Nephron (organoid): ENCODE measurements around the gene HPN.

Experiments used
- H3K27ac Mint-ChIP-seq, 3 experiments: 2 replicates each; pipeline ENCODE4 v1.8.0; 2020; ENCODE audit warnings: mixed read lengths in 3 of 3, mild to moderate bottlenecking in 2 of 3, moderate library complexity in 1 of 3
- H3K27me3 Mint-ChIP-seq: 2 replicates; pipeline ENCODE4 v1.8.0; 2021; ENCODE audit warnings: low read depth, mild to moderate bottlenecking, moderate library complexity, mixed read lengths
- H3K36me3 Mint-ChIP-seq: 2 replicates; pipeline ENCODE4 v1.8.0; 2020; ENCODE audit warnings: low read depth, mixed read lengths
- H3K4me1 Mint-ChIP-seq: 2 replicates; pipeline ENCODE4 v1.8.0; 2020; ENCODE audit warnings: mixed read lengths
- H3K4me3 Mint-ChIP-seq, 3 experiments: 2 replicates each; pipeline ENCODE4 v1.8.0; 2020; ENCODE audit warnings: mild to moderate bottlenecking in 3 of 3, mixed read lengths in 3 of 3, moderate library complexity in 2 of 3
- H3K9me3 Mint-ChIP-seq: 2 replicates; pipeline ENCODE4 v1.8.0; 2020; ENCODE audit warnings: mixed read lengths
- CTCF ChIP-seq, 3 experiments: fragments of 200-600 bp; sonication (generic); IDR thresholded peaks; one replicate each; pipeline ENCODE4 v1.5.0; 2021; ENCODE audit warnings: antibody characterized with exemption in 3 of 3; ENCODE audit not compliant: unreplicated experiment in 3 of 3

The HPN gene

GRCh38 chr19:35018379-35018778, 23.1 kb upstream of the HPN start:
- no peak overlapping the region for H3K27ac Mint-ChIP-seq
- no peak overlapping the region for H3K4me3 Mint-ChIP-seq
- H3K9me3 Mint-ChIP-seq, result no peaks in the 10 kb centered on the region
- H3K27me3 Mint-ChIP-seq, result peaks cover 3% of the 10 kb centered on the region
- H3K4me1 Mint-ChIP-seq, result no peaks in the 10 kb centered on the region
- no peak for TF ChIP-seq CTCF (IDR thresholded peaks at IDR 0.05; ENCODE audit: unreplicated experiment in 3 of 3)
- H3K36me3 Mint-ChIP-seq, result peaks cover 68% of the 10 kb centered on the region

DNA sequence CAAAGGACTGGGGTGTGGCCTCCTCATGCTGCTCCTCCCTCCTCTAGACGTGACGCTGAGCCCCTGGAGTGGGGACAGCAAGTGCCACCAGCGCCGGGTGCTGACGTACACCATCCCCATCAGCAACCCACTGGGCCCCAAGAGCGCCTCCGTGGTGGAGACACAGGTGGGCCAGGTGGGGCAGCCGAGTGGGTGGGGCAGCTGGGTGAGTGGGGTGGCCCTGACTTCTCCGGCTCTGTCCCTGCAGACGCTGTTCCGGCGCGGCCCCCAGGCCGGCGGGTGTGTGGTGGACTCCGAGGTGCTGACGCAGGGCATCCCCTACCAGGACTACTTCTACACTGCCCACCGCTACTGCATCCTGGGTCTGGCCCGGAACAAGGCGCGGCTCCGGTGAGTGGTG, 22.4 kb upstream of the HPN start:
- TF ChIP-seq CTCF (IDR thresholded peaks at IDR 0.05; ENCODE audit: unreplicated experiment in 3 of 3), result no peak
- Mint-ChIP-seq H3K36me3 (peaks cover 67% of the 10 kb centered on the region), H3K27me3 (no peaks in the 10 kb centered on the region), H3K27ac (no peak overlapping the region), H3K9me3 (no peaks in the 10 kb centered on the region), H3K4me3 (no peak overlapping the region), H3K4me1 (no peaks in the 10 kb centered on the region)

GRCh38 chr19:35021016-35021415, 20.5 kb upstream of the HPN start:
- H3K27me3 Mint-ChIP-seq, result no peaks in the 10 kb centered on the region
- H3K4me3 Mint-ChIP-seq, result no peak overlapping the region
- no peak for TF ChIP-seq CTCF (IDR thresholded peaks at IDR 0.05; ENCODE audit: unreplicated experiment in 3 of 3)
- H3K9me3 Mint-ChIP-seq, result no peaks in the 10 kb centered on the region
- peaks cover 62% of the 10 kb centered on the region for H3K36me3 Mint-ChIP-seq
- no peak overlapping the region for H3K27ac Mint-ChIP-seq
- no peaks in the 10 kb centered on the region for H3K4me1 Mint-ChIP-seq

DNA sequence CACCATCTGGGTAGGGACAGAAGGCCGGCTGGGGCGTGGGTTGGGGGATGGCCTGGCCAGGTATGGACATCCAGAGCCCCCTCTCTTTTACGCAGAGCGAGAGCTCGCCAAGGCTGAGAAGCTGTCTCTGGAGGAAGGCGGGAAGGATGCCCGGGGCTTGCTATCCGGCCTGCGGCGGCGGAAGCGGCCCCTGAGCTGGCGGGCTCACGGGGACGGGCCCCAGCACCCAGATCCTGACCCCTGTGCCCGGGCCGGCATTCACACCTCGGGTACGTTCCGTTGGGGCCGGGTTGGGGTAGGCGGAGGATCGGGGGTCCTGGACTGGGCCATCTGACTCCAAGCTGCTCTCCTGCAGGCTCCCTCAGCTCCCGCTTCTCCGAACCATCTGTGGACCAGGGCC, 19.9 kb upstream of the HPN start:
- Mint-ChIP-seq H3K27ac (no peak overlapping the region), H3K9me3 (no peaks in the 10 kb centered on the region), H3K27me3 (no peaks in the 10 kb centered on the region), H3K36me3 (peaks cover 62% of the 10 kb centered on the region), H3K4me1 (no peaks in the 10 kb centered on the region), H3K4me3 (no peak overlapping the region)
- no peak for TF ChIP-seq CTCF (IDR thresholded peaks at IDR 0.05; ENCODE audit: unreplicated experiment in 3 of 3)

DNA sequence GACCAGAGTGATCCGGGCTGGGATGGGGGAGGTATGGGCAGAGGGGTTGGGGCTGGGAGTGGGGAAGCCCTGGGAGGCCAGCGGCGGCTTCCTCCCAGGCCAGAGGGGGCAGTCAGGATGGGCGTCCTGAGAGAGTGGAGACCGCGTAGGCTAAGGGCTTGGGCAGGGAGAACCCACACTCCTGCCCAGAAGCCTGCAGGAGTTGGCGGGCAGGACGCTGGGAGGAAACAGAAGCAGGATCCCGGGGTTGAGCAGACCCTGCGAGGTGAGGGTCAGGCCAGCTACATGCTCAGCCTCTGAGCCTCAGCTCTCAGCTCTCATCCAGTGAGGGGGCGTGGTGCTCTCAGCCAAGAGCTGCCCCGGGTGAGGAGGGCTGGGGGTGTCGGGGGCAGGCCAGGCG, 19.1 kb upstream of the HPN start:
- Mint-ChIP-seq H3K4me3 (no peak overlapping the region), H3K4me1 (no peaks in the 10 kb centered on the region), H3K27ac (no peak overlapping the region), H3K36me3 (peaks cover 64% of the 10 kb centered on the region), H3K9me3 (no peaks in the 10 kb centered on the region), H3K27me3 (peaks cover 5% of the 10 kb centered on the region)
- TF ChIP-seq CTCF (IDR thresholded peaks at IDR 0.05; ENCODE audit: unreplicated experiment in 3 of 3), result no peak

DNA sequence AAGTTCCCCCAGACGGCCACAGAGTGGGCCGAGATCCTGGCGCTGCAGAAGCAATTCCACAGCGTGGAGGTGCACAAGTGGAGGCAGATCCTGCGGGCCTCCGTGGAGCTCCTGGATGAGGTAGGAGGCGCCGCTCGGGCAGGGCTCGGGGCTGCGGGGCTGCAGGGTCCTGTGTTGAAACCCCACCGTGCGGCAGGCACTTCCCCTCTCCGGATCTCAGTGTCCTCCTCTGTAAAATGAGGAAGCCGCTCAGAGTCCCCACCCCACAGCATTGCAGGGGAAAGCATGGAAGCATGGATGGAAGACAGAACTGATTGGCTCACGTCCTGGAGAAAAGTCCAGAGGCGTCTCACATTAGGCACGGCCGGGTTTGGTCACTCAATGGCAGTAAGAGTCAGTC, 18.1 kb upstream of the HPN start:
- peaks cover 64% of the 10 kb centered on the region for H3K36me3 Mint-ChIP-seq
- peaks cover 11% of the 10 kb centered on the region for H3K27me3 Mint-ChIP-seq
- no peak for TF ChIP-seq CTCF (IDR thresholded peaks at IDR 0.05; ENCODE audit: unreplicated experiment in 3 of 3)
- no peaks in the 10 kb centered on the region for H3K4me1 Mint-ChIP-seq
- no peaks in the 10 kb centered on the region for H3K9me3 Mint-ChIP-seq
- H3K27ac Mint-ChIP-seq, result no peak overlapping the region
- H3K4me3 Mint-ChIP-seq, result no peak overlapping the region
